HG03095 (cell line): ENCODE results near the gene KRTAP4-6.
"Not testable (repeated sequence)": the region's sequence is repeated elsewhere in the genome, so short reads cannot be mapped to it uniquely, and the experiment has no call there.

ENCODE experiments used
- ATAC-seq: cut with Tn5 transposase; IDR thresholded peaks from one replicate; pipeline ENCODE4 v1.9.1; 2021; ENCODE audit warnings: moderate library complexity; ENCODE audit not compliant: unreplicated experiment

Gene KRTAP4-6

GRCh38 chr17:41107941-41108450 is 32.3 kb downstream of the KRTAP4-6 start:
- ATAC-seq: no peak

DNA sequence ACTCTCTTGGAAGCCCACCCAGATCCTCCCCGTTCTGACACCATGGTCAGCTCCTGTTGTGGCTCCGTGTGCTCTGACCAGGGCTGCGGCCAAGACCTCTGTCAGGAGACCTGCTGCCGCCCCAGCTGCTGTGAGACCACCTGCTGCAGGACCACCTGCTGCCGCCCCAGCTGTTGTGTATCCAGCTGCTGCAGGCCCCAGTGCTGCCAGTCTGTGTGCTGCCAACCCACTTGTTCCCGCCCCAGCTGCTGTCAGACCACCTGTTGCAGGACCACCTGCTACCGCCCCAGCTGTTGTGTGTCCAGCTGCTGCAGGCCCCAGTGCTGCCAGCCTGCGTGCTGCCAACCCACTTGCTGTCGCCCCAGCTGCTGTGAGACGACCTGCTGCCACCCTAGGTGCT is 35.0 kb downstream of the KRTAP4-6 start, which contains the start of gene KRTAP4-9:
TSS of gene KRTAP4-9 (plus strand) at position 43 of the 400 bp plus-strand sequence. CDS start at position 43, 0 bp downstream.
- not testable (repeated sequence) for ATAC-seq

DNA sequence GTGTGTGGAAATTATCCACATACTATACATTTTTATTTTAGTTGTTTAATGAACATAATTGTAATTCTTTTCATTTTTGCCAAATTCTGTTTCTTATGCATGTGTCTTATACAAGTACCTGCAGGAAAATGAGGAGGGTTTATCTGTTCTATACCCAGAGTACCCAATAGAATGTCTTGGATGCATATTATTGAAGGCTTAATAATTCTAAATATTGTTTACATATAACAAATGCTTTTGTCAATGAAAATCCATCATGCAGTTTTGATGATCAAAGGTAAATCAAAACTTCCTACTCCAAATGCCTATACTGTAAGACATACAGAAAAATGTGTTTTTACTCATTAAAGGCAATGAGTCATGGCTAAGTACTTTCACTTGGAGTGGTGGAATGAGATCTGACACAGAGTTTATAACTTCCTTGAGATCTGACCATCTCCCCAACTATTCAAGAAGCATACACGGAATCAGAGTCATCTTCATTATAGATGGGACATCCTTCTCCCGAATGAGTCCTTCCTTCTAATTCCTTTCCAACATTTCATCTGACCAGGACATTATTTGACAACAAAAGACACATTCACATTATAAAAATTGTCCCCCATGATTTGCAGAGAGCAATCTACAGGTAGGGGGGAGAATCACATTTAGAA is 35.8 kb downstream of the KRTAP4-6 start:
- ATAC-seq: not testable (repeated sequence)

DNA sequence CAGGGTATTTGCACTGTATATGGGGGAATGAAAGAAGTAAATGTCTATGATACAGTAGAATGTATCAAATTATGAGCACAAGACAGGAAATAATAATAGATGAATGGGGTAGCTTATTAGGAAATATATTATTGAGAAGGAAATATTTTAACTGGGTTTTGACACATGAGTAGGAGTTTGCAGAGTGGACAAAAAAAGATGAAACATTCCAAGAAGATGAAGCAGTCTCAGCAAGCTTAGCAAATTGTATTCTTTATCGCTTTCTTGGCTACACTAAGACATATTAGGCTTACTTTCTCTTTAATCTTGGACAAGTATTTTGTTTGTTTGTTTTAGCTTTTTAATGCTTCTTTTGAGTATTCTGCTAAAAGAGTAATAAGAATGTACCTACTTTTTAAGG is 36.4 kb downstream of the KRTAP4-6 start:
- ATAC-seq: no peak

- no peak for ATAC-seq
Measured at GRCh38 chr17:41101586-41102259, 38.6 kb downstream of the KRTAP4-6 start, which contains the start of gene KRTAP4-16. Gene KRTAP4-16, minus strand, starts transcription at chr17:41102209. Its CDS starts 0 bp downstream, at chr17:41102209.

DNA sequence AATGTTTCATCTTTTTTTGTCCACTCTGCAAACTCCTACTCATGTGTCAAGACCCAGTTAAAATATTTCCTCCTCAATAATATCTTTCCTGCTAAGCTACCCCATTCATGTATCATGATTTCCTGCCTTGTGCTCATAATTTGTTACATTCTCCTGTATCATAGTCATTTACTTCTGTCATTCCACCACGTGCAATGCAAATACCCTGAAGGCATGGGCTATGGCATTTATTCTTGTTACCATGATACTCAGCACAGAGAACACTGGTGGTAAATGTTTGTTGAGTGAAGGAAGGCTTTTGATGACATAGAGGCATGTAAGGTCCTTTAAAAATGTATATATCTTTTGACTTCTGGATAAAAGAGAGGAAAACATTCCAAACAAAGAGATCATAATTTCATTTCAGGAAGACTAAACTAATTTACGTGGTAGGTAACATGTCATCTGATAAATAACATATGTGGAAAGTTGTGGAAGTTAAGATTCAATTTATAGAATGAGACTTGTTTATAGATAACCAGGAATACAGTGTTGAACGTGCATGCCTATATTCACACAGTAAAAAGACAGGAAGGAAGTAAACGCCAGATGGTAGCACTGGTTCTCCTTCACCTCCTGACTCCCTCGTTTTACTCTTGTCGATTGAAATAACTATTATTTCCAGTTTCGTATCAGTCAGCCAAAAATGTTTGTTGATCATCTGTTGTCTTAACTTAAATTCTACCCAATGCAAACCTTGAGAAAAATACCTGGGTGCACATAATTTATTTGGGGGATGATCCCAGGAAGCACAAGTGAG is 40.5 kb downstream of the KRTAP4-6 start:
- not testable (repeated sequence) for ATAC-seq

- ATAC-seq: no peak
Measured at GRCh38 chr17:41098481-41098880, 41.9 kb downstream of the KRTAP4-6 start.

- no peak for ATAC-seq
Measured at GRCh38 chr17:41098042-41098441, 42.3 kb downstream of the KRTAP4-6 start, which contains the start of gene KRTAP4-8. Gene KRTAP4-8, minus strand, starts transcription at chr17:41098142. Its CDS starts 58 bp downstream, at chr17:41098084.

DNA sequence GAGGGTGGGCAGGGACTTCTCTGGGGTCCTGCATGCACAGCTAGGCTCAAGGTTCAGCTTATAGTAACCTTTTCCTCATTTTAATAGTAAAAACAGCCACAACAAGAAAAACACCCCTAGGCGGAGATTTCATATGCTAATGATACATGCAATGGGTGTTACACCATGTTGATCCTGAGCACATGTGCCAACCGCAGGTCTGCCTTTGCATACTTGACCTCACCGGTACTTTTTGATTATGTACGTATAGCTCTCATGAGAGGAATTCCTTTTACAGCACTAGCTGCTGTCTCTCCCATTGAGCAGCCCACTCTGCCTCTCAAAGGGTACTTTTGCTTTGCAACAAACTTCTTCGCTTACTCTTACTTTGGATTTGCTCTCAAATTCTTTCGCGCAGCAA is 44.3 kb downstream of the KRTAP4-6 start:
- ATAC-seq: no peak
